Measurements from ENCODE around the gene PCDHGA6. TPM values are rescaled to one million over a fixed set of nuclear protein-coding genes. Genes with fewer than 3 reads are reported as not detected.

The PCDHGA6 gene
- 6.5 and 6.8 TPM in 2 replicates for total RNA-seq

DNA sequence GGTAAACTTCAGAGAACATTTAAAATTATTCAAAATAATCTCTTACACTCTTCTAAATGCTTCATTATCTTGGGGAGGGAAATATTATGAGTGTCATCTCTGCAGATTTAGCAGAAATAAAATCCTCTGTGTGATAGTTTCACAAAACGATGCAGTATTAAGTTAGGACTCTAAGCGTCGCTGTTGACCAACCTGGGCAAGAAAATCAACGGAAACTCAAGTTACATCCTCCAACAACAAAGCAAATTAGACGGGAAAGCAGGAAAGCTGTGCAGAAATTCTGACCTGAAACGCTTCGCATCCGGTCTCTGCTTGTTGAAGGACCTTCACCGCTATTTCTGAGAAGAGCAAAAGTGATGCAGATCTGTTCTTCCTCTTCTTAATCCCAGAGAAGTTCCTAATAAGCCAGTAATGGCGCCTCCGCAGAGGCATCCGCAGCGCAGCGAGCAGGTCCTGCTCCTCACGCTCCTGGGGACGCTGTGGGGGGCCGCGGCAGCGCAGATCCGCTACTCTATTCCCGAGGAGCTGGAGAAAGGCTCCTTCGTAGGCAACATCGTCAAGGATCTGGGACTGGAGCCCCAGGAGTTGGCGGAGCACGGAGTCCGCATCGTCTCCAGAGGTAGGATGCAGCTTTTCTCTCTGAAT, at the start of gene PCDHGA6:
Gene PCDHGA6 (plus strand): TSS at position 219 of the 645 bp plus-strand sequence. CDS start 193 bp downstream, at position 412.

DNA sequence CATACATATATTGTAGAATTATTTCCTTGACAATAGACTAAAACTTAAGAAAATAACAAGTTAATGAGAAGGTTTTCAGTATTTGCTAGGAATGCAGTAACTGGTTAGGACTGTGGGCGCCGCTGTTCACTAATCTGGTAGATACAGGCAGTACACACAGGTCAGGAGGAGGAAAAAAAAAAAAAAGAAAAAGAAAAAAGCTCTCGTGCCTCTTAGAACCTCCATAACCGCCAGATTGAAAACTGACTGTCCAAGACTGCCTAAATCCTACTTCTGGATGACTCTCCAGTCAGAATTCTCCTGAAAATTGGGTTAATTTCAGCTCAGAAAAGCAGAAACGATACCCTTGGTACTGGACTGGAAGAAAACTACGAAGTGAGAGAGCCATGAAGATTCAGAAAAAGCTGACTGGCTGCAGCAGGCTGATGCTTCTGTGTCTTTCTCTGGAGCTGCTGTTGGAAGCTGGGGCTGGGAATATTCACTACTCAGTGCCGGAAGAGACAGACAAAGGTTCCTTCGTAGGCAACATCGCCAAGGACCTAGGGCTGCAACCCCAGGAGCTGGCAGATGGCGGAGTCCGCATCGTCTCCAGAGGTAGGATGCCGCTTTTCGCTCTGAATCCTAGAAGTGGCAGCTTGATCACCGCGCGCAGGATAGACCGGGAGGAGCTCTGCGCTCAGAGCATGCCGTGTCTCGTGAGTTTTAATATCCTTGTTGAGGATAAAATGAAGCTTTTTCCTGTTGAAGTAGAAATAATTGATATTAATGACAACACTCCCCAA, 43.2 kb upstream of the PCDHGA6 start, which contains the start of gene PCDHGA1:
Gene PCDHGA1 (plus strand): TSS at position 216 of the 782 bp plus-strand sequence.

DNA sequence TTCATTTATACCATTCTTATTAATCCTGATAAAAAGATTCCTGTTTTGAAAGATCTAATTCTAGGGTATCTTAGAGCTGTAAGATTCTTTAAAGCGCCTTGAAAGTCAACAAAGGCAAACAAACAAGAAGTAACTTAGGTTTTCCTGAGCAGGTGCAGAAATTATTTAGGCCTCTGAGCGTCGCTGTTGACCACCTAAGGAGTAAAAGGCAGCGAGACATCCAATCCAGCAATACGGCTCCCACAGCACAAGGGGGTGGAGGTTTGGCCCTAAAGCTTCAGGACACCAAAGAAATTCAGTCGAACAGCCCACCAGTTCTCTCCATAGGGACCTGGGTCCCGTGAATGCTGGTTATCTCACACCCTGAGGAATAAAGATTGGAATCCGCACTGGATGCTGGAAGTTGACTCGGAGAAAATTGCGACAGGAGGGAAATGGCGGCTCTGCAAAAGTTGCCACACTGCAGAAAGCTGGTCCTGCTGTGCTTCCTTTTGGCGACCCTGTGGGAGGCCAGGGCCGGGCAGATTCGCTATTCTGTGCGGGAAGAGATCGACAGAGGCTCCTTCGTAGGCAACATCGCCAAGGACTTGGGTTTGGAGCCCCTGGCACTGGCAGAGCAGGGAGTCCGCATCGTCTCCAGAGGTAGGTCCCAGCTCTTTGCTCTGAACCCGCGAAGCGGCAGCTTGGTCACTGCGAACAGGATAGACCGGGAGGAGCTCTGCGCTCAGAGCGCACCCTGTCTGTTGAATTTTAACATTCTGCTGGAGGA, 35.0 kb upstream of the PCDHGA6 start, which contains the start of gene PCDHGA2:
Gene PCDHGA2 (plus strand): TSS at position 223 of the 769 bp plus-strand sequence.

DNA sequence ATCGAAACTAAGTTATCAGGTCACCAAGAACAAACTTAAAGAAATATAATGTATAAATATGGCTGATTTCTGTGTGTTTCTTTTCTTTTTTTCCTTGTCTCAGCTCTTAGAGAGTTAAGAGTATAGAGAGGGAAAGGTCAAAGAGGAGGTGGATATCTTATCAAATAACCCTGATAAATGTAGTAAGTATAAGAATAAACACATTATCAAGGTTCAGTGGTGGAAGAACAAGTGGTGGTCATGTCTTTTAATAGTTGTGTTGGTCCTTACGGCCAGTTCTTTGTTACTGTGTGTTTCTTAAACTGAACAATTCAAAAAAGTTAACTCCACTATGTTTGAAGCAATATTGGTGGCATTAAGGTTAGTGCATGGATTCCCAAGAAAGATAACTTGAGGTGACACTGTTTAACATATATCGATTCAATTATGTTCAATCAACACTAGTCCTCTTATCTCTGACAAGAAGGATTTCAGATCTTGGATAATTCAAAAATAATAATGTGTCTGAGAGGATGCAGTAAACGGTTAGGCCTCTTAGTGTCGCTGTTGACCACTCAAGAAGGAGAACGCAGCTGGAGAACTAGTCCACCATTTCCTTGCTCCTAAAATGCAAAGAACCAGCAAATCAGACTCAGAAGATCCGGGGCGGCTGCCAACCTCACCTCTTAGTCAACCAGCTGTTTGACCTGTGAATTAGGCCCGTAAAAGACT, 30.3 kb upstream of the PCDHGA6 start, which contains the start of gene PCDHGA3:
Gene PCDHGA3 (plus strand): TSS at position 588 of the 711 bp plus-strand sequence. CDS start 205 bp downstream, outside the sequence.

DNA sequence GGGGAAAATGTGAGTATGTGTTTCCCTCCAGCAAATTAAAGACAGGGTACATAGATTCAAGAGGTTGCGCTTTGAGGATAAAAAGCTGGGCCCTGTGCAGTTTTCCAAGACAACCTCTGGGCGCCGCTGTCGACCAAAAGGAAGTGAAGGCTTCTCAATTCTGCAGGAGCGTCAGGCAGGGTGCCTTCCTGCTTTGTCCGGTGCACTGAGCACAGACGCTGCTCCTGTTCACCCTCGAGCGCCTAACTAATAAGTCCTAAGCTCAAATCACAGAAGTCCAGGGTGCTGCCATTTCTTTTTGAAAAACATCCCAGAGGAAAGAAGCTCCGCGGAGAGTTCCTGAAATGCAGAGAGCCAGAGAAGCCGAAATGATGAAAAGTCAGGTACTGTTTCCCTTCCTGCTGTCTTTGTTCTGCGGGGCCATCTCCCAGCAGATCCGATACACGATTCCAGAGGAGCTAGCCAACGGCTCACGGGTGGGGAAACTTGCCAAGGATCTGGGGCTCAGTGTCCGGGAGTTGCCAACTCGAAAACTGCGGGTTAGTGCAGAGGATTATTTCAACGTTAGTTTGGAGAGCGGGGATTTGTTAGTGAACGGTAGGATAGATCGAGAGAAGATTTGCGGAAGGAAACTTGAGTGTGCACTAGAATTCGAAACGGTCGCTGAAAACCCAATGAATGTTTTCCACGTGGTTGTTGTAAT, 23.6 kb upstream of the PCDHGA6 start, which contains the start of gene PCDHGB1:
Gene PCDHGB1 (plus strand): TSS at position 183 of the 703 bp plus-strand sequence. CDS start 162 bp downstream, at position 345.

DNA sequence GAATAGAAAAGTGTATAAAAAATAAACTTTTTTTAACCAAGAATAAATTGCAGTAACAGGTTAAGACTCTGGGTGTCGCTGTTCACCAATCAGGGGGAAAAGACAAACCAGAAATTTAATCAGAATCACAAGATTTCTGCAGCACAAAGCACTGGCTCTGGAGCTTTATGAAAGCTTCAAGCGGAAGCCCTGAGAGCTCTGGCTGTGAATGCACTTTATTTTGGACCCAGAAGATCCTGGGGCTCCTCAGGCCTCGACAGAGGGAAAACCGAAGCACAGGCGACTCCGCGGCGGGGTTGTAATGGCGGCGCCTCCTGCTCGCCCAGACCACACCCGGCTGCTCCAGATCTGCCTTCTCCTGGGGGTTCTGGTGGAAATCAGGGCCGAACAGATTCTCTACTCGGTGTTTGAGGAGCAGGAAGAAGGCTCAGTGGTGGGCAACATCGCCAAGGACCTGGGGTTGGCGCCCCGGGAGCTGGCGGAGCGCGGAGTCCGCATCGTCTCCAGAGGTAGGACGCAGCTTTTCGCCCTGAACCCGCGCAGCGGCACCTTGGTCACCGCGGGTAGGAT, 18.7 kb upstream of the PCDHGA6 start, which contains the start of gene PCDHGA4:
Gene PCDHGA4 (plus strand): TSS at position 122 of the 570 bp plus-strand sequence. CDS start 87 bp downstream, at position 209.

DNA sequence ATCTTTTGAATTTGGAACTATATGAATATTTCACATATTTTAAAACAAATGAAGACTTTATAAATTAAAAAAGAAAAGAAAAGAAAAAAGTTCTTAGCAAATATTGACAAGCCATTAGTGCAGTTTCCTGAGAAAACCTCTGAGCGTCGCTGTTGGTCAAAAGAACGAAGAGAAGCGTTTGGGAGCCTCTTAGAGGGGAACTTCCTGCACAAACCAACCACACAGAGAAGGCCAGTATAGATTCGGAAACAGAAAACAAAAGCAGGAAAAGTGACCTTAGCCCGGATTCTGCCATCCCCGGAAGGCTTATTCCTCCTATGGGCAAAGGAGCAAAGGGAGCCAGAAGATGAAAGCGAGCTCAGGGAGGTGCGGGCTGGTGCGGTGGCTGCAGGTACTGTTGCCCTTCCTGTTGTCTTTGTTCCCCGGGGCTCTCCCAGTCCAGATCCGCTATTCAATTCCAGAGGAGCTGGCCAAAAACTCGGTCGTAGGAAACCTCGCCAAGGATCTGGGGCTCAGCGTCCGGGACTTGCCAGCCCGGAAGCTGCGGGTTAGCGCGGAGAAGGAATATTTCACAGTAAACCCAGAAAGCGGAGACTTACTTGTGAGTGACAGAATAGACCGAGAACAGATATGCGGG, 13.8 kb upstream of the PCDHGA6 start, which contains the start of gene PCDHGB2:
Gene PCDHGB2 (plus strand): TSS at position 205 of the 637 bp plus-strand sequence. CDS start 142 bp downstream, at position 347.

DNA sequence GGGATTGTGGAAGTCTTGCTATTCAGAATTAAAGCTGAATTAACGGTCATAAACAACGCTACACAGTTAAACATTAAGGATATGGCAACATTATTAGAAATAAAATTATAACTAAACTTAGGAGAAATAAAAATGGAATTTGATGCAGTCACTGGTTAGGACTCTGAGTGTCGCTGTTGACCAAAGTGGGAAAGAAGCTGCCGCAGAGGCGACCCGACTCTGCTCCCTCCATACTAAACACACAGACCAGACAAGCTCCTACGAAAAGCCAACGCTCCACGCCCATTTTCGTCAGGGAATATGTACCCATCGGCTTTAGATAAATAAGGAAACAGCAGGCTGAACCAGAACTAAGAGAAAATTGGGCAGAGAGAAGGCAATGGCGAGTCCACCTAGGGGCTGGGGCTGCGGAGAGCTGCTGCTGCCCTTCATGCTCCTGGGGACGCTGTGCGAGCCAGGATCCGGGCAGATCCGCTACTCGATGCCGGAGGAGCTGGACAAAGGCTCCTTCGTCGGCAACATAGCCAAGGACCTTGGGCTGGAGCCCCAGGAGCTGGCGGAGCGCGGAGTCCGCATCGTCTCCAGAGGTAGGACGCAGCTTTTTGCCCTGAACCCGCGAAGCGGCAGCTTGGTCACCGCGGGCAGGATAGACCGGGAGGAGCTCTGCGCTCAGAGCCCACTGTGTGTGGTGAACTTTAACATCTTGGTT, 9.6 kb upstream of the PCDHGA6 start, which contains the start of gene PCDHGA5:
Gene PCDHGA5 (plus strand): TSS at position 211 of the 709 bp plus-strand sequence. CDS start 169 bp downstream, at position 380.

DNA sequence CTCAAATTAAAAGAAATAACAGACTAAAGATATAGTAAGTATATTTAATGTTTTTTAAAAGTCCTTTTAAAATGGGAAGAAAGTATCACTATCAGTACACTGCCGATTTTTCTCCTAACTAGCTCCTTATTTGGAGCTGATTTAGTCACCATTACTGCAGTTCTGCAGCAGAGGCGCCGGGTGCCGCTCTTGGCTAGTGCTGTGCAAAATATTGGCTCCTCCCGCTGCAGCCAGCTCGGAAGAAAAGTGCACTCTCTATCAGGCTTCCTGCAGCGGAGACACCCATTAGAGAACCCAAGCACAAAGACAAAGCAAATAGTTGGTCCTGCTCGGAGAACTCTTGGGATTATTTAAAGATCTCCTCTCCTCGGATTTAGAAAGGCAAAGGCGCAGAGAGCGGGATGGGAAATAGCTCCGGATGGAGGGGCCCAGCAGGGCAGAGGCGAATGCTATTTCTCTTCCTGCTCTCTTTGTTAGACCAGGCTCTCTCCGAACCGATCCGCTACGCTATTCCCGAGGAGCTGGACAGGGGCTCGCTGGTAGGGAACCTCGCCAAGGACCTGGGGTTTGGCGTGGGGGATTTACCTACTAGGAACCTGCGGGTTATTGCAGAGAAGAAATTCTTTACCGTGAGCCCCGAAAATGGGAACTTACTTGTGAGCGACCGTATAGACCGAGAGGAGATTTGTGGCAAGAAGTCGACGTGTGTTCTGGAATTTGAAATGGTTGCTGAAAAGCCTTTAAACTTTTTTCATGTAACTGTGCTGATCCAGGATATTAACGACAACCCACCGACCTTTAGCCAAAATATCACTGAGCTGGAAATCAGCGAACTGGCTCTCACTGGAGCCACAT, 3.5 kb upstream of the PCDHGA6 start, which contains the start of gene PCDHGB3:
Gene PCDHGB3 (plus strand): TSS at position 249 of the 855 bp plus-strand sequence. CDS start 153 bp downstream, at position 402.

DNA sequence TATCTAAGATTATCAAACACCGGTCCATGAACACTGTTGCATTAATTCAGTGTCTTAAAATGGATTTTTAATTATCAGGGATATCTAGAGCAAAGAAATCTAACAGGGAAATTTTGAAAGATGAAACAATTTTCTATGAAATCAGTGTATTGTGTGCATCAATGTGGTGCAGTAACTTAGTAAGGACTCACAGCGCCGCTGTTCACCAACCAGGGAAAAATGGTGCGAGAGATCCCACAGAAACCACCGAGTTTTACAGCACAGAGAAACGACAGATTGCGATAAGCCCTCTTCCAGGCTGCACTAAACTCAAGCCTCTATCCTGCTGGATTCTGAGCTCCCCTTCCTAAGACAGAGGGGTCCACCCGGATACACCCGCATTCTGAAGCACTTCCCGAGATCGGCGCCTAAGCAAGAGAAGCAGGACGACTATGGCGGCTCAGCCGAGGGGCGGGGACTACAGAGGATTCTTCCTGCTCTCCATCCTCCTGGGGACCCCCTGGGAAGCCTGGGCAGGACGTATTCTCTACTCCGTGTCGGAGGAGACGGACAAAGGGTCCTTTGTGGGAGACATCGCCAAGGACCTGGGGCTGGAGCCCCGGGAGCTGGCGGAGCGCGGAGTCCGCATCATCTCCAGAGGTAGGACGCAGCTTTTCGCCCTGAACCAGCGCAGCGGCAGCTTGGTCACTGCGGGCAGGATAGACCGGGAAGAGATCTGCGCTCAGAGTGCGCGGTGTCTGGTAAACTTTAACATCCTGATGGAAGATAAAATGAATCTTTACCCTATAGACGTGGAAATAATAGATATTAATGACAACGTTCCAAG, 9.0 kb downstream of the PCDHGA6 start, which contains the start of gene PCDHGA7:
Gene PCDHGA7 (plus strand): TSS at position 274 of the 826 bp plus-strand sequence. CDS start 158 bp downstream, at position 432.

DNA sequence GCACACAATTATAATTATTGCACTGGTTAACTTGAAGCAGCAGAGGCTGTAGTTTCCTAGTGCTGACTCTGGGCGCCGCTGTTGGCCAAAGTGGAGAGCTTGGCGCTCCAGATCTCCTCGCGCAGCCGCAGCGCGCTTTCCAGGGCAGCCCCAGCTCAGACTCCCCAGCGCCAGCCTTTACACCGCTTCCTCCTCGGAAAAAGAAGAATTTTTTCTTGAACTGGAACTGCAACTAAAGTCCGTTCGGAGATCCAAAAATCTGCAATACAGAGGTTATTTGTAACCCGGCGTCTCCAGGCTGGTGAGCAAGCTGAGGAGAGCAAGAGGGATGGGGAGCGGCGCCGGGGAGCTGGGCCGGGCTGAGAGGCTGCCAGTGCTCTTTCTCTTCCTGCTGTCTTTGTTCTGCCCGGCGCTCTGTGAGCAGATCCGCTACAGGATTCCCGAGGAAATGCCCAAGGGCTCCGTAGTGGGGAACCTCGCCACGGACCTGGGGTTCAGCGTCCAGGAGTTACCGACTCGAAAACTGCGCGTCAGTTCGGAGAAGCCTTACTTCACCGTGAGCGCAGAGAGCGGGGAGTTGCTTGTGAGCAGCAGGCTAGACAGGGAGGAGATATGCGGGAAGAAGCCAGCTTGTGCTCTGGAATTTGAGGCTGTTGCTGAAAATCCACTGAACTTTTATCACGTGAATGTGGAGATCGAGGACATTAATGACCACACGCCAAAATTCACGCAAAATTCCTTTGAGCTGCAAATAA, 14.0 kb downstream of the PCDHGA6 start, which contains the start of gene PCDHGB4:
Gene PCDHGB4 (plus strand): TSS at position 142 of the 755 bp plus-strand sequence. CDS start 187 bp downstream, at position 329.

DNA sequence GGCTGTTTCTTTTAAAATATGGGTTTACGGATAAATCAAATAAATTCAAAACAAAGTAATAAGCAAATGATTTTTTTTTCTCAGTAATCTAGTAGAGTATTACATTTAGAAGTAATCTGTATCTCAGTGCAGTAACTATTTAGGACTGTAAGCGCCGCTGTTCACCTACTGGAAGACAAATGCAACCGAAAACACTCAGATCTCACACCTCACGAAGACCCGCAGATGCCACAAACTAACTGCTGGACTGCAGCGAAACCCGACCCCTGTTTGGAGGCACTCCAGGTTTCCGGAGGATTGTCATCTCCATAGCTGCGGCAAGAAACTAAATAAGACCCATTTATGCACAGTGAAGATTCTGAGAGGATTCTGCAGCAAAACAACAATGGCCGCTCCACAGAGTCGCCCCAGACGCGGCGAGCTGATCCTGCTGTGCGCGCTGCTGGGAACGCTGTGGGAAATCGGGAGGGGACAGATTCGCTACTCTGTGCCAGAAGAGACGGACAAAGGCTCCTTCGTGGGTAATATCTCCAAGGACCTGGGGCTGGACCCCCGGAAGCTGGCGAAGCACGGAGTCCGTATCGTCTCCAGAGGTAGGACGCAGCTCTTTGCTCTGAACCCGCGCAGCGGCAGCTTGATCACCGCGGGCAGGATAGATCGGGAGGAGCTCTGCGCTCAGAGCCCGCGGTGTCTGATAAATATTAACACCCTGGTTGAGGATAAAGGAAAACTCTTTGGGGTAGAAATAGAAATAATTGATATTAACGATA, 18.9 kb downstream of the PCDHGA6 start, which contains the start of gene PCDHGA8:
Gene PCDHGA8 (plus strand): TSS at position 205 of the 770 bp plus-strand sequence. CDS start 181 bp downstream, at position 386.

DNA sequence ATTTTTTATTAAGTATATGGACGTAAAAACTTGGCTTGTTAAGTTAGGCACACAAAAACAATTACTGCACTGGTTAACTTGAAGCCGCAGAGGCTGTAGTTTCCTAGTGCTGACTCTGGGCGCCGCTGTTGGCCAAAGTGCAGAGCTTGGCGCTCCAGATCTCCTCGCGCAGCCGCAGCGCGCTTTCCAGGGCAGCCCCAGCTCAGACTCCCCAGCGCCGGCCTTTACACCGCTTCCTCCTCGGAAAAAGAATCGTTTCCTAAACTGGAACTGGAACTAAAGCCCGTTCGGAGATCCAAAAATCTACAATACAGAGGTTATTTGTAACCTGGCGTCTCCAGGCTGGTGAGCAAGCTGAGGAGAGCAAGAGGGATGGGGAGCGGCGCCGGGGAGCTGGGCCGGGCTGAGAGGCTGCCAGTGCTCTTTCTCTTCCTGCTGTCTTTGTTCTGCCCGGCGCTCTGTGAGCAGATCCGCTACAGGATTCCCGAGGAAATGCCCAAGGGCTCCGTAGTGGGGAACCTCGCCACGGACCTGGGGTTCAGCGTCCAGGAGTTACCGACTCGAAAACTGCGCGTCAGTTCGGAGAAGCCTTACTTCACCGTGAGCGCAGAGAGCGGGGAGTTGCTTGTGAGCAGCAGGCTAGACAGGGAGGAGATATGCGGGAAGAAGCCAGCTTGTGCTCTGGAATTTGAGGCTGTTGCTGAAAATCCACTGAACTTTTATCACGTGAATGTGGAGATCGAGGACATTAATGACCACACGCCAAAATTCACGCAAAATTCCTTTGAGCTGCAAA, 24.3 kb downstream of the PCDHGA6 start, which contains the start of gene PCDHGB5:
Gene PCDHGB5 (plus strand): TSS at position 192 of the 796 bp plus-strand sequence. CDS start 181 bp downstream, at position 373.

DNA sequence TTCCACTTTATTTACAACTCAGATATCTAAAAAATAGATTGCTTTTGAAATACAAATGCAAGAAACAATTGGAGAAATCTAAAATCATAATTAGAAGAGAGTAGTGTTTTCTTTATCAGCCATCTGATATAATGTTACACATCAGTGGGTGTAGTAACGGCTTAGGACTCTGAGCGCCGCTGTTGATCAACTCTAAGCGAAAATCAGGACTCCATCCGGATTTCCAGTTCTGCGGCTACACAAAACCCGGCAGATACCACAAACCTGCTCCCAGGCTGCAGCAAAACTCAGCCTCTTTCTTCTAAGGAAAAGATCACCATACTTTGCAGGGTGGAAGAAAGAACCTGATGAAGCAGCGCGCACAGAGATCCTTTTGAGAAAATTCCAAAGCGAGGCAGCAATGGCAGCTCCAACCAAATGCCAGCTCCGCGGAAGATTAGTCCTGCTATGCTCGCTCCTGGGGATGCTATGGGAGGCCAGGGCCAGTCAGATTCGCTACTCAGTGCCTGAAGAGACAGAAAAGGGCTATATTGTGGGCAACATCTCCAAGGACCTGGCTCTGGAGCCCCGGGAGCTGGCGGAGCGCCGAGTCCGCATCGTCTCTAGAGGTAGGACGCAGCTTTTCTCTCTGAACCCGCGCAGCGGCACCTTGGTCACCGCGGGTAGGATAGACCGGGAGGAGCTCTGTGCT, 29.0 kb downstream of the PCDHGA6 start, which contains the start of gene PCDHGA9:
Gene PCDHGA9 (plus strand): TSS at position 226 of the 691 bp plus-strand sequence. CDS start 175 bp downstream, at position 401.

